HepG2 (cell line): ENCODE data around the gene SPRED2. TPM values are rescaled to one million over a fixed set of nuclear protein-coding genes. Genes with fewer than 3 reads are reported as not detected.

Experiments used
- ATF7 ChIP-seq, 2 experiments: fragments of 450-650 bp in 1 of 2; sonication (generic) in 1 of 2; formaldehyde crosslinking in 1 of 2; IDR thresholded peaks; 2 replicates each; pipeline versions ENCODE4 v1.4.0 to v1.6.1; 2016 to 2020; ENCODE audit warnings: antibody characterized with exemption in 1 of 2, mild to moderate bottlenecking in 1 of 2, missing genetic modification reagents in 1 of 2
- CBX1 ChIP-seq: IDR thresholded peaks from one replicate; pipeline ENCODE4 v1.6.1; 2016; ENCODE audit warnings: antibody characterized with exemption, low read depth
- CHD4 ChIP-seq: fragments of 200-600 bp; sonication (generic); IDR thresholded peaks from 2 replicates; pipeline ENCODE4 v1.7.0; 2017; ENCODE audit warnings: mild to moderate bottlenecking, low read length, borderline replicate concordance
- CREB1 ChIP-seq, 2 experiments: fragments of 450-650 bp in 1 of 2; IDR thresholded peaks; 2 replicates each; pipeline ENCODE4 v1.6.1; 2016 to 2017; ENCODE audit warnings: control low read depth in 1 of 2, mild to moderate bottlenecking in 1 of 2, missing compliant biosample characterization in 1 of 2, missing genetic modification characterization in 1 of 2
- ETV5 ChIP-seq: IDR thresholded peaks from 2 replicates; pipeline ENCODE4 v1.6.1; 2018; ENCODE audit warnings: missing biosample characterization, missing genetic modification reagents, inconsistent platforms, borderline replicate concordance
- FOSL2 ChIP-seq: sonication (generic); formaldehyde crosslinking; IDR thresholded peaks from 2 replicates; pipeline ENCODE4 v1.4.0; 2020; ENCODE audit warnings: missing genetic modification reagents
- JUN ChIP-seq: sonication (generic); formaldehyde crosslinking; IDR thresholded peaks from 2 replicates; pipeline ENCODE4 v1.4.0; 2020; ENCODE audit warnings: mild to moderate bottlenecking, missing genetic modification reagents
- KMT2A ChIP-seq: sonication (generic); formaldehyde crosslinking; IDR thresholded peaks from 2 replicates; pipeline ENCODE4 v1.4.0; 2020; ENCODE audit warnings: missing genetic modification reagents
- KMT2B ChIP-seq: IDR thresholded peaks from 2 replicates; pipeline ENCODE4 v1.6.1; 2016; ENCODE audit warnings: missing genetic modification reagents, missing compliant biosample characterization
- LCORL ChIP-seq, 2 experiments: fragments of 450-650 bp in 1 of 2; sonication (generic) in 1 of 2; formaldehyde crosslinking in 1 of 2; IDR thresholded peaks; 2 replicates each; pipeline versions ENCODE4 v1.5.0 to v1.6.1; 2017 to 2020; ENCODE audit warnings: antibody characterized with exemption in 1 of 2, missing genetic modification reagents in 1 of 2
- MLLT10 ChIP-seq: sonication (generic); formaldehyde crosslinking; IDR thresholded peaks from 2 replicates; pipeline ENCODE4 v1.4.0; 2020; ENCODE audit warnings: missing genetic modification reagents
- NCOA5 ChIP-seq: sonication (generic); formaldehyde crosslinking; IDR thresholded peaks from 2 replicates; pipeline ENCODE4 v1.4.0; 2020; ENCODE audit warnings: missing genetic modification reagents
- NR2C2 ChIP-seq: sonication (generic); formaldehyde crosslinking; IDR thresholded peaks from 2 replicates; pipeline ENCODE4 v1.4.0; 2020; ENCODE audit warnings: missing genetic modification reagents, mild to moderate bottlenecking, moderate library complexity, borderline replicate concordance
- PHF20 ChIP-seq: sonication (generic); formaldehyde crosslinking; IDR thresholded peaks from 2 replicates; pipeline ENCODE4 v1.5.0; 2020; ENCODE audit warnings: mild to moderate bottlenecking, missing genetic modification reagents
- PRPF4 ChIP-seq: fragments of 200-400 bp; formaldehyde crosslinking; IDR thresholded peaks from 2 replicates; pipeline ENCODE4 v1.6.1; 2016; ENCODE audit warnings: low read length, low read depth; ENCODE audit not compliant: poor library complexity, severe bottlenecking
- RXRA ChIP-seq: sonication (generic); formaldehyde crosslinking; IDR thresholded peaks from 2 replicates; pipeline ENCODE4 v1.5.1; 2020; ENCODE audit warnings: missing genetic modification reagents
- SOX5 ChIP-seq: IDR thresholded peaks from 2 replicates; pipeline ENCODE4 v1.6.1; 2016; ENCODE audit warnings: borderline replicate concordance
- TAF15 ChIP-seq: fragments of 200-400 bp; formaldehyde crosslinking; IDR thresholded peaks from one replicate; pipeline ENCODE4 v1.6.1; 2018; ENCODE audit warnings: mild to moderate bottlenecking, low read depth, low read length; ENCODE audit not compliant: poor library complexity, severe bottlenecking
- TCF12 ChIP-seq, 2 experiments: fragments of 450-650 bp in 1 of 2; sonication (generic) in 1 of 2; formaldehyde crosslinking in 1 of 2; IDR thresholded peaks; 2 replicates each; pipeline versions ENCODE4 v1.6.1 to v1.8.0; 2017 to 2022; ENCODE audit warnings: antibody characterized with exemption in 1 of 2, mild to moderate bottlenecking in 1 of 2, missing genetic modification reagents in 1 of 2, moderate library complexity in 1 of 2
- XBP1 ChIP-seq: sonication (generic); formaldehyde crosslinking; IDR thresholded peaks from 2 replicates; pipeline ENCODE4 v1.5.0; 2020; ENCODE audit warnings: missing genetic modification reagents
- ZNF225 ChIP-seq: sonication (generic); formaldehyde crosslinking; IDR thresholded peaks from 2 replicates; pipeline ENCODE4 v1.4.0; 2020; ENCODE audit warnings: mild to moderate bottlenecking, missing genetic modification reagents
- ZNF292 ChIP-seq: sonication (generic); formaldehyde crosslinking; IDR thresholded peaks from 2 replicates; pipeline ENCODE4 v1.8.1; 2022; ENCODE audit warnings: mild to moderate bottlenecking, low read depth, missing genetic modification reagents, borderline replicate concordance
- ZNF451 ChIP-seq: sonication (generic); formaldehyde crosslinking; IDR thresholded peaks from 2 replicates; pipeline ENCODE4 v1.5.0; 2020; ENCODE audit warnings: mild to moderate bottlenecking, missing genetic modification reagents
- ZNF567 ChIP-seq: sonication (generic); formaldehyde crosslinking; IDR thresholded peaks from 2 replicates; pipeline ENCODE4 v1.8.1; 2023; ENCODE audit warnings: mild to moderate bottlenecking, missing genetic modification reagents, borderline replicate concordance
- ZNF773 ChIP-seq: sonication (generic); formaldehyde crosslinking; IDR thresholded peaks from 2 replicates; pipeline ENCODE4 v1.4.0; 2020; ENCODE audit warnings: missing genetic modification reagents, borderline replicate concordance
- ZNF878 ChIP-seq: sonication (generic); formaldehyde crosslinking; IDR thresholded peaks from 2 replicates; pipeline ENCODE4 v1.8.1; 2023; ENCODE audit warnings: mild to moderate bottlenecking, missing genetic modification reagents, moderate library complexity
- ZSCAN20 ChIP-seq: sonication (generic); formaldehyde crosslinking; IDR thresholded peaks from 2 replicates; pipeline ENCODE4 v1.4.0; 2020; ENCODE audit warnings: missing genetic modification reagents, mild to moderate bottlenecking, borderline replicate concordance
- ZSCAN29 ChIP-seq: sonication (generic); formaldehyde crosslinking; conservative IDR thresholded peaks from 2 replicates; pipeline ENCODE4 v1.4.0; 2020; ENCODE audit warnings: mild to moderate bottlenecking, missing genetic modification reagents
- polyA plus RNA-seq, 8 experiments: library from polyadenylated mRNA; depleted of rRNA in 3 of 8; stranded (reverse) in 7 of 8; unstranded in 1 of 8; fragments of >200 nt; fragmentation: Illumina TruSeq in 4 of 8; extraction: Trizol in 4 of 8; gene quantifications; 2 replicates each; pipeline versions ENCODE4 v1.2.1 to v1.2.3, GENCODE V29; 2011 to 2016; ENCODE audit warnings: low read depth in 4 of 8, missing spikeins in 1 of 8, mixed read lengths in 1 of 8; ENCODE audit not compliant: insufficient read depth in 1 of 8
- total RNA-seq, 5 experiments: library from RNA; depleted of rRNA; stranded (reverse); fragments of >200 nt; fragmentation: Illumina TruSeq; extraction: Trizol; gene quantifications; 2 replicates each; pipeline ENCODE4 v1.2.3, GENCODE V29; 2016; ENCODE audit warnings: low read depth in 1 of 5
- TF ChIP-seq, protein P1 (sequence below): IDR thresholded peaks from 2 replicates; pipeline ENCODE4 v1.6.1; 2016; ENCODE audit warnings: mild to moderate bottlenecking, missing biosample characterization, missing genetic modification reagents
- TF ChIP-seq, protein P2 (sequence below): IDR thresholded peaks from 2 replicates; pipeline ENCODE4 v1.6.1; 2016; ENCODE audit warnings: missing genetic modification reagents, missing compliant biosample characterization
- TF ChIP-seq, protein P3 (sequence below): sonication (generic); formaldehyde crosslinking; IDR thresholded peaks from 2 replicates; pipeline ENCODE4 v1.5.0; 2020; ENCODE audit warnings: missing genetic modification reagents

SPRED2 gene
- total and polyA plus RNA-seq, 2 of the 13 experiments (the other 11 are each of a cell fraction or from before 2014, with no cell fraction given): 13.0 to 37.0 TPM

DNA sequence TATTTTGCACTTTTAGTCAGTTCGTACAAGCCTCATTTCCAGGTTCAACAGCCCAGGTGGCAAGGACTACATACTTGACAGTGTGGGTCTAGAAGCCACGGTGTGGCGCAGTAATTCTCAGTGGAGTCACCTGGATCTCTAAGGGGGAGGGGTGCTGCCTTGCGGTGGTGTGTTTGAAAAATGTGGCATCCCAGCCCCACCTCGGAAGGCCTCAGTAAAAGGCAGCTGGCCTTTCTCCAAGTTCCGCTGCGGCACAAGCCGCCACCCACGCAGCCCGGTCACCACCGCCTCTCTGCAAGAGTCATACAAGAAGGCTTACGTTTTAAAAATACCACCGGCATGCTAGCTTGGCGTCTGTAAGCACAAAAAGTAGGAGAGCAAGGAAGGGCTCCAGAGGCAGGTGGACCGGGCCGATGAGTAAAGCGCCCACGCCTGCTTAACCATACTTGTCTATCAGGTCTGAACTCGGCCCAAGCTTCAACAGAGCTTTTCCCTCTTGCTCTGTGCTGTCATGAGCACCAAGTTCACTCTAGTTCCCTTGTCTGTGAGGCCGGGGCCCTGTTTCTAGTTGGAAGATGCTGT lies 49.5 kb downstream of the SPRED2 start (continued):
- TF ChIP-seq, protein P1, sequence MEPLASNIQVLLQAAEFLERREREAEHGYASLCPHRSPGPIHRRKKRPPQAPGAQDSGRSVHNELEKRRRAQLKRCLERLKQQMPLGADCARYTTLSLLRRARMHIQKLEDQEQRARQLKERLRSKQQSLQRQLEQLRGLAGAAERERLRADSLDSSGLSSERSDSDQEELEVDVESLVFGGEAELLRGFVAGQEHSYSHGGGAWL (CRISPR knock-in tag): 0 out of 2 replicates have a peak, but pooled peaks have one; percentile 24
- TF ChIP-seq ETV5 (CRISPR knock-in tag) (peak; percentile 92), ZNF292 (0 out of 2 replicates have a peak, but pooled peaks have one; percentile 65), SOX5 (CRISPR knock-in tag) (peak; percentile 62; the same call in 1 of the 2 replicates), NCOA5 (CRISPR knock-in tag) (no peak), KMT2B (peak; percentile 47; the same call in 1 of the 2 replicates), ZNF878 (0 out of 2 replicates have a peak, but pooled peaks have one; percentile 54), PHF20 (CRISPR knock-in tag) (no peak), TAF15 (no peak), RXRA (CRISPR knock-in tag) (peak; percentile 71; the same call in 1 of the 2 replicates), CHD4 (no peak), TCF12 (IDR thresholded peaks at IDR 0.05) (no peak), TCF12 (CRISPR knock-in tag; IDR thresholded peaks at IDR 0.05) (no peak), ZNF567 (CRISPR knock-in tag) (0 out of 2 replicates have a peak, but pooled peaks have one; percentile 28), LCORL (IDR thresholded peaks at IDR 0.05) (no peak), LCORL (CRISPR knock-in tag; IDR thresholded peaks at IDR 0.05) (peak; percentile 69), PRPF4 (no peak), NR2C2 (CRISPR knock-in tag) (no peak), ZNF451 (CRISPR knock-in tag) (no peak), ZNF773 (CRISPR knock-in tag) (no peak), ZSCAN20 (CRISPR knock-in tag) (no peak), ZNF225 (CRISPR knock-in tag) (0 out of 2 replicates have a peak, but pooled peaks have one; percentile 20), ZSCAN29 (no peak), FOSL2 (CRISPR knock-in tag) (peak; percentile 80), ATF7 (IDR thresholded peaks at IDR 0.05) (no peak), ATF7 (CRISPR knock-in tag; IDR thresholded peaks at IDR 0.05) (no peak), XBP1 (no peak), JUN (no peak), MLLT10 (no peak), CREB1 (IDR thresholded peaks at IDR 0.05) (no peak), CREB1 (CRISPR knock-in tag; IDR thresholded peaks at IDR 0.05) (no peak), CBX1 (no peak), KMT2A (peak; percentile 83; the same call in 1 of the 2 replicates)
- TF ChIP-seq, protein P2, sequence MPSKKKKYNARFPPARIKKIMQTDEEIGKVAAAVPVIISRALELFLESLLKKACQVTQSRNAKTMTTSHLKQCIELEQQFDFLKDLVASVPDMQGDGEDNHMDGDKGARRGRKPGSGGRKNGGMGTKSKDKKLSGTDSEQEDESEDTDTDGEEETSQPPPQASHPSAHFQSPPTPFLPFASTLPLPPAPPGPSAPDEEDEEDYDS (CRISPR knock-in tag): peak; percentile 51
- TF ChIP-seq, protein P3, sequence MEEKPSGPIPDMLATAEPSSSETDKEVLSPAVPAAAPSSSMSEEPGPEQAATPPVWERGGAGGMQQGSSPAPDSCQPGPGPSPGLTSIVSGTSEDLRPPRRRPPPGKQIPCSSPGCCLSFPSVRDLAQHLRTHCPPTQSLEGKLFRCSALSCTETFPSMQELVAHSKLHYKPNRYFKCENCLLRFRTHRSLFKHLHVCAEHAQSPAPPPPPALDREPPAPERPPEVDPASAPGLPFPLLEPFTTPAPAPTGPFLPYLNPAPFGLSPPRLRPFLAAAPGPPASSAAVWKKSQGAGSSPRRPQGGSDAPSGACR (CRISPR knock-in tag): 0 out of 2 replicates have a peak, but pooled peaks have one; percentile 24
